IgD-negative memory B cell (primary cell): ENCODE results near the gene CDC42EP4. TPM values are rescaled to one million over a fixed set of nuclear protein-coding genes. Genes with fewer than 3 reads are reported as not detected.
A peak's percentile ranks its signal among the peaks of the same experiment; 100 is the strongest.

Source experiments
- H3K27ac Mint-ChIP-seq, 3 donors: one replicate each; pipeline ENCODE4 v1.8.0; 2020 to 2022; ENCODE audit warnings: mild to moderate bottlenecking in 3 of 3, mixed read lengths in 3 of 3, moderate library complexity in 1 of 3
- H3K27me3 Mint-ChIP-seq: one replicate; pipeline ENCODE4 v1.8.0; 2021; ENCODE audit warnings: mixed read lengths
- H3K36me3 Mint-ChIP-seq: one replicate; pipeline ENCODE4 v1.8.0; 2020; ENCODE audit warnings: mild to moderate bottlenecking, mixed read lengths
- H3K4me1 Mint-ChIP-seq, 3 donors: one replicate each; pipeline ENCODE4 v1.8.0; 2020 to 2022; ENCODE audit warnings: mixed read lengths in 3 of 3, mild to moderate bottlenecking in 1 of 3
- H3K4me3 Mint-ChIP-seq, 4 donors: one replicate each; pipeline ENCODE4 v1.8.0; 2020 to 2022; ENCODE audit warnings: mild to moderate bottlenecking in 4 of 4, mixed read lengths in 4 of 4, moderate library complexity in 3 of 4
- H3K9me3 Mint-ChIP-seq, 3 donors: one replicate each; pipeline ENCODE4 v1.8.0; 2020 to 2021; ENCODE audit warnings: mixed read lengths in 3 of 3, mild to moderate bottlenecking in 1 of 3
- polyA plus RNA-seq: library from polyadenylated mRNA; unstranded; fragments of 300-500 nt; fragmentation: Illumina TruSeq; gene quantifications from one replicate; pipeline ENCODE4 v1.2.3, GENCODE V29; 2021

The CDC42EP4 gene
- polyA plus RNA-seq, 1 donor from 2014 or later = 0.39 TPM

GRCh38 chr17:73255671-73256181, 56.1 kb downstream of the CDC42EP4 start:
- Mint-ChIP-seq H3K27ac (no peak overlapping the region), H3K9me3 (no peaks in the 10 kb centered on the region)

DNA sequence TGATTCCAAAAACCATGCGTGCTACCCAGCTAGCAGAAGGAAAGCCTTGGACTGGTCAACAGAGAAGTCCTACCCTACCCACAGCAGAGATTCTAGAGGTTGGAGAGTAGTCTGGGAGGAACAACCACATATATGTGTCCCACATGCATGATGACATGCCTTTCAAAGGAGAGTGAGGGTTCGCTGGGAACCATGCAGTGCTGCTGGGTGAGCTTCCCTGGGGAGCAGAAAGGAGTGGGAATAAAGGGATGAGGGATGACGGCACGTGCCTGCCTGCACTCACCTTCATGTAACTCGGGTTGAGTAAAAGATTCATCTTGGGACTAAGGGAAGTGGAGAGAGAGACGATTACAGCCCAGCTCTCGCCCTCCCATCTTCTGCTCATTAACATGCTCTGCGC, 59.9 kb downstream of the CDC42EP4 start:
- no peaks in the 10 kb centered on the region for H3K27me3 Mint-ChIP-seq
- no peak overlapping the region for H3K4me3 Mint-ChIP-seq
- H3K27ac Mint-ChIP-seq = peak overlapping the region in 1 of 3 donors; percentile 27
- H3K36me3 Mint-ChIP-seq = no peaks in the 10 kb centered on the region
- H3K4me1 Mint-ChIP-seq = peaks cover 0 to 1% (median 0%) of the 10 kb centered on the region in 3 donors
- H3K9me3 Mint-ChIP-seq = no peaks in the 10 kb centered on the region

More at GRCh38 chr17:73255671-73256181, 56.1 kb downstream of the CDC42EP4 start:
- H3K4me3 Mint-ChIP-seq = no peak overlapping the region
- peaks cover 0 to 1% (median 0%) of the 10 kb centered on the region in 3 donors for H3K4me1 Mint-ChIP-seq
- H3K36me3 Mint-ChIP-seq = no peaks in the 10 kb centered on the region
- peaks cover under 1% of the 10 kb centered on the region for H3K27me3 Mint-ChIP-seq

DNA sequence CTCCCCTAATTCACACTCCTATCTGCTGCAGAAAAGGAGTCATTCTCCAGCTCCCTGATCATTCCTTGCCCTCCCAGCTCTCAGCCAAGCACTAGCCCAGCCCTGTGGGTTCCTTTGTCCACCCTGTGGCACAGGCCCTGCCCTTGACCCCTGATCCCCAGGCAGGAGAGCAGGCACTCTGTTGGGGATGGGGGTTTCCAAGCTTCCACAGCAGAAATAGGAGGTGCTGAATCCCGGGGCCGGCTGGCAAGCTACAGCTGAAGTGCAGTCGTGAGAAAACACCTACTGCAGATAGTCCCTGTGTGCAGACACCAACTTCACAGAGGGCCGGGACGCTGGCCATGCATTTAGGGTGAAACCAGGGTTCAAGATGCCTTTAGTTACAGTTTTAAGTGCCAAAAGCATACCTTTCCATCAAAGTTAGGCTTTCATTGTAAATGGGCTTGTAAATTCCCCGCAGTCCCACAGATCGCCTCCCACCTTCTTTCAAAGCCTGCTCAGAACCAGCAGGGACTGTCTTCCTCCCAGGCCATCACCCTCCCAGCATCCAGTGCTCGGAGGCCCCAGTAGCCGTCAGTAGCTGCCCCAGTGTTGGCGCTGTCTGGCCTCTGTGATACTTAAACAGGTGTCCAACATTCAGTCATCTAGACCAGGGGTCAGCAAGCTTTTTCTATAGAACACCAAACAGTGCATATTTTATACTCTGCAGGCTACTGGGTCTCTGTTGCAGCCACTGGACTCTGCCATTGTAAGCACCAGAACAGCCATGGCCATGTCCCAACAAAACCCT, 60.8 kb downstream of the CDC42EP4 start:
- Mint-ChIP-seq H3K27ac (no peak overlapping the region), H3K36me3 (no peaks in the 10 kb centered on the region), H3K4me3 (no peak overlapping the region), H3K4me1 (peaks cover 0 to 1% (median 0%) of the 10 kb centered on the region in 3 donors), H3K9me3 (no peaks in the 10 kb centered on the region), H3K27me3 (no peaks in the 10 kb centered on the region)

DNA sequence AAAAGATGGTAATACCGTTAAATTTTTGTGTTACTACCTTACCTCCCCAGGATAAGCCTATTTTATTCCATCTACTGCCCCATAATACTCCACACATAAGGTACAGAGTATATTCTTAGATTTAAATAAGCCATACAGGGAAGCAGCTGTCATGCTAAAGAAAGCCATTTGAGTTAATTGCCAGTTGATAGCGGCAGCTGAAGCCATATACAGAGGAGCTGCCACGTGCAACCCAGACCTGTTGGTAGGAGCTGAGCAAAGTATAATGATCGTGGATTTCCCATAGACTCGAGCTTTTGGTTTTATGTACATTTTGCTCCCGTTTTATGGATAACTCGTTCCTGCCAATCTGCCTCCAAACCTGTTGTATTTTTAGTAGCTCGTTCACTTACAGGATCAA, 62.1 kb downstream of the CDC42EP4 start:
- Mint-ChIP-seq H3K27ac (peak overlapping the region in 1 of 3 donors; percentile 28), H3K4me1 (no peaks in the 10 kb centered on the region), H3K27me3 (no peaks in the 10 kb centered on the region), H3K4me3 (no peak overlapping the region), H3K9me3 (no peaks in the 10 kb centered on the region), H3K36me3 (no peaks in the 10 kb centered on the region)

DNA sequence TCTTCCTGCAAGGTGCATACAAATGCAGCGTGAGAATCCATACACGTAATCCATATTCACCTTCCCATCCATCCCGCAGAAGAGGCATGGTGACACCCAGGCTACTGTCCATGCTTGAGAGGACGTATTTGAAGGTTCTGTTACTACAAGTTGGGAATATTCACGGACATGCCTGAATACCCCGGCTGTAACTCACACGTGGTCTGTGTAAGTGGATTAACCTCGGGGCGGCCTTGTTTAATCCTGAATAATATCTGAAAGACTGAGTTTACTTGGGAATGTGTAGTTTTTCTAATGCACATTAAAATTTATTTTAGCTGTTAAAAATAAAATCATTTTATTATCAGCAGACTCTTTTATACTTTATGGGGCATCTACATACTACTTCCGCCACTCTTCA, 63.3 kb downstream of the CDC42EP4 start:
- no peaks in the 10 kb centered on the region for H3K36me3 Mint-ChIP-seq
- peaks cover 0 to 1% (median 0%) of the 10 kb centered on the region in 3 donors for H3K4me1 Mint-ChIP-seq
- H3K4me3 Mint-ChIP-seq = no peak overlapping the region
- H3K9me3 Mint-ChIP-seq = no peaks in the 10 kb centered on the region
- H3K27ac Mint-ChIP-seq = no peak overlapping the region
- H3K27me3 Mint-ChIP-seq = no peaks in the 10 kb centered on the region

DNA sequence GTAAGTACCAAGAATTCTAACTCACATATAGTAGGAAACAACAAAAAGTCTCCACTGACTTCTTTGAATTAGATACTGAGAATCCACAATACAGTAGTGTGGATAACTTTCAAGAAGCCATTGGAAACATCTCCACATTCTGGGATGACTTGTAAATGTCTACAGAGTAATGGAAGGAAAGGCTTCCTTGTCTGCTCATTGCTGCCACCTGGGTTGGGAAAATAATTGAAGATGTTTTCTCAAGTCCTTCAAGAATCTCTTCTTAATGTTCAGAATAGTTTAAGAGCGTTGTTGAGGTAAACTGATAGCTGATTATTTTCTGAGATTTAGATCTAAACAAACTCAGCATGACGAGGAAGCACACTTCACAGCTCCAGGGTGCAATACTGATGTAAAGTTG, 64.1 kb downstream of the CDC42EP4 start:
- Mint-ChIP-seq H3K27ac (no peak overlapping the region), H3K4me3 (no peak overlapping the region), H3K4me1 (peaks cover 0 to 1% (median 0%) of the 10 kb centered on the region in 3 donors), H3K36me3 (no peaks in the 10 kb centered on the region), H3K27me3 (no peaks in the 10 kb centered on the region), H3K9me3 (no peaks in the 10 kb centered on the region)

DNA sequence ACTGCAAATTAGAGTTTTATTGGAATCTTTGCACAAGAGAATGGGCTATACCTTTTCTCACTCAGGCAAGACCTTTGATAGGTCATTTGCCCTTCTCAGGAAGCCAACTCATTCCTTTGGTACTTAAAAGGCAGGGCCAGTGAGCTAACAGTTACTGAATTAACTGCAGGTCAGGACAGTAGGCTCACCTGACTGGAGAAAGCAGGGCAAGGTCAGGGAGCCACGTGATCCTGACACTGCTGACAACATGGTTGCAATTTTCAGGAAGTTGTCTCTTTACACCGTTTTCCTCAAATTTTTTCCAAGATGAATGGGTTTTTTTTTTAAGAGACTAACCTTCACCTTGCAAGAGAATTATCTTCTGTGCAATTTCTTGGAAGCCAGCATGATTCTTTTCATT, 71.2 kb downstream of the CDC42EP4 start:
- no peak overlapping the region for H3K4me3 Mint-ChIP-seq
- H3K4me1 Mint-ChIP-seq = peaks cover 15 to 26% (median 24%) of the 10 kb centered on the region in 3 donors
- H3K9me3 Mint-ChIP-seq = no peaks in the 10 kb centered on the region
- H3K27ac Mint-ChIP-seq = no peak overlapping the region
- H3K36me3 Mint-ChIP-seq = peaks cover 10% of the 10 kb centered on the region
- H3K27me3 Mint-ChIP-seq = no peaks in the 10 kb centered on the region

DNA sequence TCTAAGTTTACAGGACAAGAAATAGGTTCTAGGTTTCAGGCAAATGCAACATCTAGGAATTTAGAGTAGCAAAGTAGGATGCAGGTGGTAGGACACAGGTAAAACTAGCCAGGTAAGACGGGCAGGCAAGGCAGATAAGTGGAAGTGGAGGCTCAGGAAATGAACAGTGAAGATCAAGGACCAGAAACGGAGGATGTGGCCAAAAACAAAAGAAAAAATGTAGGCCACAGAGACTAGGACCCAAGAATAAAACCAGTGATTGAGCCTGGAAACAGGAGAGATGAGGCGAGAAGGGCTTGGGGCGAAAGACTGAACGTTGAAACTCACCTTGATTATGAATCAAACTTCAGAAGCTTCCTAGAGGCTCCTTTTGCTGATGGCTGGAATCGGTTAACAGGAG, 74.1 kb downstream of the CDC42EP4 start:
- Mint-ChIP-seq H3K27me3 (no peaks in the 10 kb centered on the region), H3K4me3 (peak overlapping the region in 2 of 4 donors; percentile 25 to 42), H3K36me3 (peaks cover 14% of the 10 kb centered on the region), H3K4me1 (peaks cover 26 to 32% (median 28%) of the 10 kb centered on the region in 3 donors), H3K9me3 (no peaks in the 10 kb centered on the region), H3K27ac (peak overlapping the region in 1 of 3 donors; percentile 42)

DNA sequence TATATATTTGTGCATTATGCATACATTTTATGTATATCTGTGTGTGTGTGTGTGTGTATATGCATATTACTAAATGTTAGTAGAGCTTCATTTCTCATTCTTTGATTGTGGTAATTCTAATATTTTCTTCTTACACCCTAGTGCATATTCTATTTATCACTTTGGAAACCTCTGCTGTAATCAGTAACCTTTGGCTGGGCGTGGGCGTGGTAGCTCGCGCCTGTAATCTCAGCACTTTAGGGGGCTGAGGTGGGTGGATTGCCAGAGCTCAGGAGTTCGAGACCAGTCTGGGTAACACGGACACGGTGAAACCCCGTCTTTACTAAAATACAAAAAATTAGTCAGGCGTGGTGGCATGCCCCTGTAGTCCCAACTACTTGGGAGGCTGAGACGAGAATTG, 77.1 kb downstream of the CDC42EP4 start:
- Mint-ChIP-seq H3K27ac (no peak overlapping the region), H3K9me3 (no peaks in the 10 kb centered on the region), H3K36me3 (peaks cover 11% of the 10 kb centered on the region), H3K27me3 (no peaks in the 10 kb centered on the region), H3K4me1 (peaks cover 28 to 42% (median 39%) of the 10 kb centered on the region in 3 donors), H3K4me3 (peak overlapping the region in 2 of 4 donors; percentile 71 to 99)

Other genes starting within 250 kb of the CDC42EP4 start
- 13.7 TPM for gene SLC39A11, start 219.3 kb downstream of the CDC42EP4 start, polyA plus RNA-seq
- gene SSTR2, start 147.0 kb downstream of the CDC42EP4 start, polyA plus RNA-seq = not detected
- gene COG1, start 118.9 kb downstream of the CDC42EP4 start, polyA plus RNA-seq = 24.3 TPM
- gene CPSF4L, start 50.1 kb downstream of the CDC42EP4 start, polyA plus RNA-seq = not detected